OCI-LY1 (cell line): ENCODE measurements around the gene WASHC2A.
"Not testable (repeated sequence)": the region's sequence is repeated elsewhere in the genome, so short reads cannot be mapped to it uniquely, and the experiment has no call there.

Source experiments
- H2AFZ ChIP-seq: fragments of 200-600 bp; sonication (generic), shearing (Covaris generic); 2 replicates; pipeline ENCODE4 v1.6.0; 2014; ENCODE audit warnings: antibody characterized with exemption, mild to moderate bottlenecking, low read length
- H3F3A ChIP-seq: fragments of 200-600 bp; sonication (generic), shearing (Covaris generic); 2 replicates; pipeline ENCODE4 v1.6.0; 2014; ENCODE audit warnings: mild to moderate bottlenecking, antibody characterized with exemption, low read length, moderate library complexity; ENCODE audit not compliant: insufficient read depth
- H3K27ac ChIP-seq: fragments of 200-600 bp; sonication (generic); 2 replicates; pipeline ENCODE4 v1.5.1; 2014; ENCODE audit warnings: low read length, mixed run types, mild to moderate bottlenecking, low read depth; ENCODE audit not compliant: poor library complexity, severe bottlenecking
- H3K27me3 ChIP-seq: fragments of 200-600 bp; sonication (generic); 2 replicates; pipeline ENCODE4 v1.6.0; 2014; ENCODE audit warnings: antibody characterized with exemption, mild to moderate bottlenecking, low read length, moderate library complexity; ENCODE audit not compliant: insufficient read depth
- H3K36me3 ChIP-seq: fragments of 200-600 bp; sonication (generic); 2 replicates; pipeline ENCODE4 v1.6.1; 2014; ENCODE audit warnings: mild to moderate bottlenecking, antibody characterized with exemption, low read length, moderate library complexity, mixed read lengths; ENCODE audit not compliant: insufficient read depth
- H3K4me1 ChIP-seq: fragments of 200-600 bp; sonication (generic); 2 replicates; pipeline ENCODE4 v1.5.1; 2014; ENCODE audit warnings: mild to moderate bottlenecking, low read length, moderate library complexity; ENCODE audit not compliant: insufficient read depth, severe bottlenecking
- H3K4me2 ChIP-seq: fragments of 200-600 bp; sonication (generic), shearing (Covaris generic); 2 replicates; pipeline ENCODE4 v1.6.1; 2014; ENCODE audit warnings: low read length
- H3K4me3 ChIP-seq: fragments of 200-600 bp; sonication (generic); 2 replicates; pipeline ENCODE4 v1.5.1; 2014; ENCODE audit warnings: low read length, low read depth, mild to moderate bottlenecking, mixed read lengths; ENCODE audit not compliant: poor library complexity, severe bottlenecking
- H3K79me2 ChIP-seq: fragments of 200-600 bp; shearing (Covaris generic); 2 replicates; pipeline ENCODE4 v1.6.1; 2016; ENCODE audit warnings: mixed run types, low read length, mixed read lengths; ENCODE audit not compliant: insufficient read depth
- H3K9ac ChIP-seq: fragments of 200-600 bp; sonication (generic), shearing (Covaris generic); 2 replicates; pipeline ENCODE4 v1.6.1; 2014; ENCODE audit warnings: mild to moderate bottlenecking, low read length, mixed read lengths
- H3K9me2 ChIP-seq: fragments of 200-600 bp; sonication (generic), shearing (Covaris generic); 2 replicates; pipeline ENCODE4 v1.6.1; 2014; ENCODE audit warnings: low read depth, mild to moderate bottlenecking, low read length, mixed read lengths
- H3K9me3 ChIP-seq: fragments of 200-600 bp; shearing (Covaris generic); 2 replicates; pipeline ENCODE4 v1.6.1; 2014; ENCODE audit warnings: low read length, mixed read lengths
- H4K20me1 ChIP-seq: fragments of 200-600 bp; sonication (generic), shearing (Covaris generic); 2 replicates; pipeline ENCODE4 v1.6.0; 2016; ENCODE audit warnings: mild to moderate bottlenecking, low read length; ENCODE audit not compliant: insufficient read depth
- CTCF ChIP-seq: fragments of 200-600 bp; sonication (generic), shearing (Covaris generic); IDR thresholded peaks from 2 replicates; pipeline ENCODE4 v1.5.1; 2017; ENCODE audit warnings: mild to moderate bottlenecking, antibody characterized with exemption, low read length, moderate library complexity, mixed read lengths
- EZH2 ChIP-seq: fragments of 200-600 bp; sonication (generic), shearing (Covaris generic); IDR thresholded peaks from 2 replicates; pipeline ENCODE4 v1.8.0; 2017; ENCODE audit warnings: borderline replicate concordance, mixed run types, mild to moderate bottlenecking, antibody characterized with exemption, low read length, moderate library complexity, mixed read lengths

WASHC2A gene

DNA sequence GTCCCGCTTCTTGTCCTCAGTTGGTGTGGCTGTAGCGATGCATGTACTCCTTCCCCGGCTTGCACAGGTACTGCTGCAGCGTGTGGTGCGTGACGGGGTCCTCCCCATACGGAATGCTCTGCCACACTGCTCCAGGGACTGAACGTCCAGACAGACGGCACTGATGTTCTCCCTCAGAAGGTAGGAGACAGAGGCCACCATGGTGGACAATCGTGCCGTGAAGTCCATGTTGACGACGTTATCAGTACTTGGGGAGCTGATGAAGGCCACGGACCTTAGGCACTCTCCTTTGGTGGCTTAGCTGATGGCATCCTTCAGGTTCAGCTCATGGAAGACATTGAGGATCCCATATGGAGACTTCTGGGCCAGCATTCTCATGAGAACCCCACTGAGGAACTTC lies 42.1 kb upstream of the WASHC2A start:
- Histone ChIP-seq H3K4me3 (no peak overlapping the region), H3K9ac (no peak overlapping the region), H4K20me1 (no peaks in the 10 kb centered on the region), H3K27ac (no peak overlapping the region), H3K36me3 (no peaks in the 10 kb centered on the region), H2AFZ (no peak overlapping the region), H3K79me2 (no peaks in the 10 kb centered on the region), H3K4me1 (no peaks in the 10 kb centered on the region), H3K9me2 (no peaks in the 10 kb centered on the region), H3F3A (no peaks in the 10 kb centered on the region), H3K4me2 (no peak overlapping the region), H3K9me3 (no peaks in the 10 kb centered on the region), H3K27me3 (no peaks in the 10 kb centered on the region)
- TF ChIP-seq CTCF (no peak), EZH2 (no peak)

- Histone ChIP-seq H3K79me2 (no peaks in the 10 kb centered on the region), H3K36me3 (no peaks in the 10 kb centered on the region), H3K4me2 (no peak overlapping the region), H4K20me1 (no peaks in the 10 kb centered on the region), H3K9ac (no peak overlapping the region), H3K4me3 (no peak overlapping the region), H2AFZ (no peak overlapping the region), H3K9me2 (no peaks in the 10 kb centered on the region), H3K27me3 (no peaks in the 10 kb centered on the region), H3K27ac (no peak overlapping the region), H3K4me1 (no peaks in the 10 kb centered on the region), H3F3A (no peaks in the 10 kb centered on the region), H3K9me3 (no peaks in the 10 kb centered on the region)
- TF ChIP-seq CTCF (no peak), EZH2 (no peak)
These were observed 40.6 kb upstream of the WASHC2A start for GRCh38 chr10:50027195-50027594.

DNA sequence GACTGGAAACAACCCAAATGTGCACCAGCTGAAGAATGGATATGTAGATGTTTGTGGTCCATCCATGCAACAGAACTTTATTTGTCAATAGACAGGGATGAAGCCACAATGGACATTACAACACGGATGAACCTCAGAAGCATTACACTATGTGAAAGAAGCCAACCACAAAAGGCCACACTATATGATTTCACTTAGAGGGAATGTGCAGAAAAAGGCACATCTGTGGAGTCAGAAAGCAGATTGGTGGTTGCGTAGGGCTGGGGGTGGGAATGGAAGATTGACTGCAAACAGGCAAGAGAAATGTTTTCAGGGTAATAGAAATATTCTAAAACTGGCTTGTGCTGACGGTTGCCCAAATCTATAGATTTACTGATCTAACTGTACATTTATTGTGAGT lies 34.3 kb upstream of the WASHC2A start:
- no peaks in the 10 kb centered on the region for H3K36me3 ChIP-seq
- no peak overlapping the region for H3K9ac ChIP-seq
- no peaks in the 10 kb centered on the region for H3F3A ChIP-seq
- TF ChIP-seq EZH2, result no peak
- no peak for TF ChIP-seq CTCF
- H3K4me1 ChIP-seq, result no peaks in the 10 kb centered on the region
- no peaks in the 10 kb centered on the region for H3K79me2 ChIP-seq
- H3K4me3 ChIP-seq, result no peak overlapping the region
- no peaks in the 10 kb centered on the region for H3K9me3 ChIP-seq
- no peaks in the 10 kb centered on the region for H4K20me1 ChIP-seq
- no peaks in the 10 kb centered on the region for H3K27me3 ChIP-seq
- H3K27ac ChIP-seq, result no peak overlapping the region
- no peaks in the 10 kb centered on the region for H3K9me2 ChIP-seq
- no peak overlapping the region for H2AFZ ChIP-seq
- H3K4me2 ChIP-seq, result no peak overlapping the region

DNA sequence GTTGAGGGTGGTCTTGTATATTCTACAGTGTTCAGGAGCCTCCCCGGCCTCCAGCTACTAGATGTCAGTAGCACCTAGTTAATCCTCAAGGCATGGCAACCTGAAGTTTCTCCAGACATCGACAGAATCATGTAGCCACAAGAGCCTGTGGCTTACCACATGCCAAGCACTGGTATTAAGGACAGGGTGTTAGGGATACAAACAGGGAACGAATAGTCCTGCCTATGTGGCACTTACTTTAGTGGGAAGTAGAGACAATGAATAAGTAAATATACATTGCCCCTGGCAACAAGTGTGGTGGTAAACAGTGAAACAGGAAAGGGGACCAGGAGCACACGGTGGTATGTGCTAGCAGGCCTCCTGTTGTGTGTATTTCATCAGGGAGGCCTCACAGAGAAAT lies 32.4 kb upstream of the WASHC2A start:
- not testable (repeated sequence) for H3K27me3 ChIP-seq, H3K27ac ChIP-seq, H3K4me3 ChIP-seq, H3K79me2 ChIP-seq, H3K9me2 ChIP-seq, H3K4me1 ChIP-seq, H3K36me3 ChIP-seq, H4K20me1 ChIP-seq, H2AFZ ChIP-seq, H3K9ac ChIP-seq, H3K4me2 ChIP-seq, H3F3A ChIP-seq, H3K9me3 ChIP-seq
